GM06990 (cell line): ENCODE results near the gene GSK3B.

Experiments used
- DNase-seq: peaks from one replicate; pipeline ENCODE4 v3.0.0-alpha.2; 2011; ENCODE audit not compliant: insufficient read length; ENCODE audit errors: extremely low read depth
- H3K27me3 ChIP-seq: replicated peaks from 2 replicates; pipeline ENCODE4 v1.6.0; 2011; ENCODE audit warnings: low read length; ENCODE audit not compliant: control insufficient read depth, insufficient read depth
- H3K36me3 ChIP-seq: 2 replicates; pipeline ENCODE4 v1.5.1; 2011; ENCODE audit warnings: low read length; ENCODE audit not compliant: control insufficient read depth, insufficient read depth
- H3K4me3 ChIP-seq: replicated peaks from 2 replicates; pipeline ENCODE4 v1.5.1; 2011; ENCODE audit warnings: low read depth, mild to moderate bottlenecking, control low read depth, low read length
- CTCF ChIP-seq: IDR thresholded peaks from 2 replicates; pipeline ENCODE4 v1.5.1; 2011; ENCODE audit warnings: low read length, control low read depth, mild to moderate bottlenecking, inconsistent platforms; ENCODE audit not compliant: insufficient read depth, poor library complexity, severe bottlenecking

Gene GSK3B

DNA sequence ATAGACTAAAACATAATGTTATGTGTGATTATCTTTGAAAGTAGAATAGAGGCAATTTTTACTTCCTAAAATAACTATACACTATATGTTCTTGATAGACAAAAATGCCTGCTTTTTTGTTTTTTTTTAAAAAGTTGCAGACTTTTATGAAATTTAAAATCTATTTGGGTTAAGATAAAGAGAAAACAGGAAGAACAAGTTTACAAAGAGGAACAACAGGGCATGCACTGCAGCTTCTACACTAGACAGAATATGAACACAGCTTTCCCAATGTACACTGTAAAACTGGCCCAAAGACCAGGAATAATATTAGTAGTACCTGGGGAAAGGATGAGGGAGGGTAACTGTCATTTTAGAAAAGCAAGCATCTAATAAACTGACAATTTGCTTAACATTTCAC, 258.7 kb downstream of the GSK3B start:
- Histone ChIP-seq H3K27me3 (no peaks in the 10 kb centered on the region), H3K36me3 (no peaks in the 10 kb centered on the region), H3K4me3 (no peak overlapping the region)
- DNase-seq, result no peak
- no peak for TF ChIP-seq CTCF

DNA sequence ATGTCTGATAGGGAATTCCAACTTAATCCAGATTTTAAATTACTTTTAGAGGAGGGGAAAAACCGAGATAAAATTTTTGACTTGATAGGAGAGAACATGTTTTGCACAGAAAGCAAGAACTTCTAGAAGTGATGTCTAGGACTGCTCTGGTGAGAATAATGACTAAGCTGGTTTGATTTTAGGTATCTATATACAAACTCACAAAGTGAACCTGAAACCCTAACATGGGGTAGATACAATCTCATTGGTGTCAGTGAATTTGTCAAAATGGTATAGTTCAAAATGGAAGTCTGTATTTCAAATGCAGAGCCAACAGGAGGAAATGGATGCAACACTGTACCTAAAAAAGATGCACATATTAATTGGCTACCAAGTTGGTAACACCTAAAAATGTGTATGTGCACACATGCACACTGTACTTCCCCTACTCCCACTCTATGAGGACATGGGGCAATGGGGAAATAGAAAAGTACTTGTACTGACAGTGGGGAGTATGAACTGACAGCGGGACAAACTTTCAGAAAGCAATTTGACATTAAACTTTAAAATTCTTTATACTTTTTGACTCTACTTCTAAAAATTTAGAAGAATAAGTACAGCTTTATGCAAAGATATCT, 259.4 kb downstream of the GSK3B start:
- DNase-seq, result no peak
- TF ChIP-seq CTCF, result no peak
- no peaks in the 10 kb centered on the region for H3K27me3 ChIP-seq
- no peaks in the 10 kb centered on the region for H3K36me3 ChIP-seq
- no peak overlapping the region for H3K4me3 ChIP-seq

DNA sequence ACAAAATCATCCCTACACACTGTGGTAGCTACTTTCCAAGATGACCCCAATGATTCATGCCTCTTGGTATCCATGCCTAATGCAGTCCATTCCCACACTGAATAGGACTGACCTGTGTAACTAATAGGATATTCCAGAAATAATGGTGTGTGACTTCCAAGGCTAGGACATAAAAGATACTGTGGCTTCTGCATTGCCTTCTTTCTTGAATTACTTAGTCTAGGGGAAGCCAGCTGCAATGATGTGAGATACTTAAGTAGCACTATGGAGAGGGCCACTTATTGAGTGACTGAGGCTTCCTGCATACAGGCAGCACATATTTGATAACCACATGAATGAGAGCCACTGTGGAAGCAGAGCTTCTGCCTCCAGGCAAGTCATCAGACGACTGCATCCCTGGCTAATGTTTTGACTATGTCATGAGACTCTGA, 262.3 kb downstream of the GSK3B start:
- Histone ChIP-seq H3K4me3 (no peak overlapping the region), H3K36me3 (no peaks in the 10 kb centered on the region; the same call in 1 of the 2 replicates), H3K27me3 (no peaks in the 10 kb centered on the region)
- DNase-seq, result no peak
- no peak for TF ChIP-seq CTCF

GRCh38 chr3:119831022-119831421, 263.2 kb downstream of the GSK3B start:
- Histone ChIP-seq H3K4me3 (no peak overlapping the region), H3K27me3 (no peaks in the 10 kb centered on the region), H3K36me3 (no peaks in the 10 kb centered on the region; the same call in 1 of the 2 replicates)
- DNase-seq, result no peak
- no peak for TF ChIP-seq CTCF

DNA sequence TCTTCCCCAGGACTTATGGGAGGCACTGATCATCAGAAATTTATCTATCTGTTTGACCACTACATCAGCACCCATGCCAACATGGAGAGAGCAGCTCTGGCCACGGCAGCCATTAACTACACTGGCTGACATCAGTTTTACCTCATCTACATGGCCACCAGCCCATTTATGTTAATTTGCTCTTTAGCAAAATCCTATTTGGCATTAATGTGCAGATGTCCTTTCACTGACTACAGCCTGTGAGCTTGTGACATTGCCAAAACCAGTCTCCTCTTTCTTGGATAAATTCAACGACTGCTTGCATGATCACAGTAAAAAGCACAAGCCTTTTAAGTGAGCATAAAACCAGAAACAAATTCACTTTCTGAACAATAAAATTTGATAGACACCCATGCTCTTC, 264.8 kb downstream of the GSK3B start:
- H3K4me3 ChIP-seq, result no peak overlapping the region
- TF ChIP-seq CTCF, result no peak
- no peak for DNase-seq
- H3K36me3 ChIP-seq, result peaks cover 3% of the 10 kb centered on the region
- no peaks in the 10 kb centered on the region for H3K27me3 ChIP-seq
